ENCODE measurements around the gene PTPRB.
A peak's percentile ranks its signal among the peaks of the same experiment; 100 is the strongest.
"Not testable (repeated sequence)": the region's sequence is repeated elsewhere in the genome, so short reads cannot be mapped to it uniquely, and the experiment has no call there.

Gene PTPRB

GRCh38 chr12:70543444-70543843 lies 93.8 kb downstream of the PTPRB start:
- DNase-seq (ENCODE audit: low spot score) (peak; percentile 66), FAIRE-seq (no peak)

GRCh38 chr12:70540996-70541395 lies 96.2 kb downstream of the PTPRB start:
- no peak for DNase-seq (ENCODE audit: low spot score)
- FAIRE-seq: no peak

- no peak for DNase-seq (ENCODE audit: low spot score)
- FAIRE-seq: no peak
These were observed 100.6 kb downstream of the PTPRB start for GRCh38 chr12:70536650-70537049.

- DNase-seq (ENCODE audit: low spot score) (no peak), FAIRE-seq (no peak)
These were observed 101.3 kb downstream of the PTPRB start for GRCh38 chr12:70535896-70536374.

GRCh38 chr12:70534466-70534865 lies 102.8 kb downstream of the PTPRB start:
- FAIRE-seq: no peak
- no peak for DNase-seq (ENCODE audit: low spot score)

GRCh38 chr12:70529647-70530046 lies 107.6 kb downstream of the PTPRB start:
- DNase-seq (ENCODE audit: low spot score) (no peak), FAIRE-seq (no peak)

- DNase-seq (ENCODE audit: low spot score) (no peak), FAIRE-seq (no peak)
These were observed 116.4 kb downstream of the PTPRB start for GRCh38 chr12:70520847-70521246.

- DNase-seq (ENCODE audit: low spot score): no peak
- FAIRE-seq: no peak
These were observed 123.8 kb downstream of the PTPRB start for GRCh38 chr12:70513426-70513825.

- DNase-seq (ENCODE audit: low spot score) (no peak), FAIRE-seq (no peak)
These were observed 129.1 kb downstream of the PTPRB start for GRCh38 chr12:70508178-70508577.

GRCh38 chr12:70507442-70507841 lies 129.8 kb downstream of the PTPRB start:
- DNase-seq (ENCODE audit: low spot score) (no peak), FAIRE-seq (no peak)

- FAIRE-seq (no peak), DNase-seq (ENCODE audit: low spot score) (no peak)
These were observed 139.7 kb downstream of the PTPRB start for GRCh38 chr12:70497508-70497907.

- DNase-seq (ENCODE audit: low spot score); FAIRE-seq: not testable (repeated sequence)
These were observed 144.3 kb downstream of the PTPRB start for GRCh38 chr12:70492904-70493303.

- not testable (repeated sequence) for FAIRE-seq; DNase-seq (ENCODE audit: low spot score)
These were observed 146.3 kb downstream of the PTPRB start for GRCh38 chr12:70490928-70491327.

GRCh38 chr12:70487440-70487839 lies 149.8 kb downstream of the PTPRB start:
- DNase-seq (ENCODE audit: low spot score): no peak
- no peak for FAIRE-seq

GRCh38 chr12:70486588-70486987 lies 150.6 kb downstream of the PTPRB start:
- no peak for DNase-seq (ENCODE audit: low spot score)

GRCh38 chr12:70485704-70486103 lies 151.5 kb downstream of the PTPRB start:
- DNase-seq (ENCODE audit: low spot score) (no peak), FAIRE-seq (no peak)

More at GRCh38 chr12:70486588-70486987, 150.6 kb downstream of the PTPRB start:
- FAIRE-seq: no peak

GRCh38 chr12:70484464-70484863 lies 152.8 kb downstream of the PTPRB start:
- DNase-seq (ENCODE audit: low spot score): no peak
- no peak for FAIRE-seq

- FAIRE-seq: no peak
These were observed 154.5 kb downstream of the PTPRB start for GRCh38 chr12:70482764-70483163.

GRCh38 chr12:70469221-70469820 lies 167.9 kb downstream of the PTPRB start:
- DNase-seq (ENCODE audit: low spot score) (no peak), FAIRE-seq (no peak)

More at GRCh38 chr12:70482764-70483163, 154.5 kb downstream of the PTPRB start:
- DNase-seq (ENCODE audit: low spot score): no peak

- DNase-seq (ENCODE audit: low spot score): no peak
- no peak for FAIRE-seq
These were observed 168.5 kb downstream of the PTPRB start for GRCh38 chr12:70468741-70469140.

GRCh38 chr12:70467918-70468733 lies 169.1 kb downstream of the PTPRB start:
- DNase-seq (ENCODE audit: low spot score) (no peak), FAIRE-seq (no peak)

GRCh38 chr12:70467476-70467875 lies 169.8 kb downstream of the PTPRB start:
- FAIRE-seq (no peak), DNase-seq (ENCODE audit: low spot score) (no peak)

GRCh38 chr12:70466753-70467152 lies 170.5 kb downstream of the PTPRB start:
- FAIRE-seq: no peak

More at GRCh38 chr12:70466753-70467152, 170.5 kb downstream of the PTPRB start:
- no peak for DNase-seq (ENCODE audit: low spot score)

Measured in urothelium cell line (cell line).